Mesendoderm (in vitro differentiated cells): ENCODE results near the gene CDC16.

Experiments
- DNase-seq: peaks from one replicate; pipeline ENCODE4 v3.0.0; 2013
- H2AK5ac ChIP-seq: 2 replicates; pipeline ENCODE4 v1.6.1; 2013; ENCODE audit warnings: low read length, inconsistent platforms
- H2BK120ac ChIP-seq: 2 replicates; pipeline ENCODE4 v1.6.1; 2013; ENCODE audit warnings: low read depth, mild to moderate bottlenecking, low read length, moderate library complexity, mixed read lengths
- H2BK15ac ChIP-seq: replicated peaks from 2 replicates; pipeline ENCODE4 v1.6.1; 2013; ENCODE audit warnings: low read depth, mild to moderate bottlenecking, moderate library complexity
- H2BK5ac ChIP-seq: 2 replicates; pipeline ENCODE4 v1.6.1; 2013; ENCODE audit warnings: low read length, inconsistent platforms
- H3K18ac ChIP-seq: 2 replicates; pipeline ENCODE4 v1.6.1; 2013; ENCODE audit warnings: mild to moderate bottlenecking, low read length, mixed read lengths
- H3K23ac ChIP-seq: one replicate; pipeline ENCODE4 v1.6.1; 2013; ENCODE audit warnings: low read length
- H3K27ac ChIP-seq: 2 replicates; pipeline ENCODE4 v1.5.1; 2013; ENCODE audit warnings: low read depth, mild to moderate bottlenecking, inconsistent platforms, low read length, moderate library complexity
- H3K27me3 ChIP-seq: 2 replicates; pipeline ENCODE4 v1.6.1; 2013; ENCODE audit warnings: low read length, control low read depth, mild to moderate bottlenecking, inconsistent platforms; ENCODE audit not compliant: insufficient read depth, poor library complexity
- H3K36me3 ChIP-seq: 2 replicates; pipeline ENCODE4 v1.6.1; 2013; ENCODE audit warnings: low read length, inconsistent platforms; ENCODE audit not compliant: control insufficient read depth, insufficient read depth
- H3K4ac ChIP-seq: one replicate; pipeline ENCODE4 v1.6.1; 2013; ENCODE audit warnings: low read depth, mild to moderate bottlenecking, low read length, moderate library complexity
- H3K4me1 ChIP-seq: 2 replicates; pipeline ENCODE4 v1.6.1; 2013; ENCODE audit warnings: low read depth, low read length, inconsistent platforms; ENCODE audit not compliant: control insufficient read depth
- H3K4me2 ChIP-seq: 2 replicates; pipeline ENCODE4 v1.6.1; 2013; ENCODE audit warnings: low read length
- H3K4me3 ChIP-seq: 2 replicates; pipeline ENCODE4 v1.5.1; 2013; ENCODE audit warnings: mild to moderate bottlenecking, low read length
- H3K56ac ChIP-seq: one replicate; pipeline ENCODE4 v1.6.1; 2013; ENCODE audit warnings: low read length
- H3K79me1 ChIP-seq: 2 replicates; pipeline ENCODE4 v1.6.1; 2013; ENCODE audit warnings: low read length, inconsistent platforms
- H3K79me2 ChIP-seq: 2 replicates; pipeline ENCODE4 v1.6.1; 2013; ENCODE audit warnings: mild to moderate bottlenecking, low read length; ENCODE audit not compliant: control insufficient read depth, insufficient read depth
- H3K9ac ChIP-seq: 2 replicates; pipeline ENCODE4 v1.6.1; 2013; ENCODE audit warnings: low read length, inconsistent platforms
- H4K5ac ChIP-seq: one replicate; pipeline ENCODE4 v1.6.1; 2013; ENCODE audit warnings: low read length
- H4K8ac ChIP-seq: one replicate; pipeline ENCODE4 v1.6.1; 2013; ENCODE audit warnings: low read depth, mild to moderate bottlenecking, control low read depth, low read length, moderate library complexity
- WGBS: extraction: QIAGEN DNeasy Blood & Tissue Kit; methylation state at CpG from one replicate; pipeline ENCODE4 v1.1.7; 2013; ENCODE audit warnings: low lambda C conversion rate, missing lambda C conversion rate; ENCODE audit not compliant: insufficient coverage; ENCODE audit errors: extremely low coverage; 5-methylcytosine and 5-hydroxymethylcytosine counted together

The CDC16 gene

GRCh38 chr13:114309086-114309485, 74.4 kb downstream of the CDC16 start:
- H3K9ac ChIP-seq = no peak overlapping the region
- no peak overlapping the region for H4K8ac ChIP-seq
- H3K27ac ChIP-seq = no peak overlapping the region
- H3K18ac ChIP-seq = no peak overlapping the region
- no peak overlapping the region for H2BK5ac ChIP-seq
- DNase-seq = no peak
- H3K56ac ChIP-seq = no peak overlapping the region
- H2AK5ac ChIP-seq = no peak overlapping the region
- no peaks in the 10 kb centered on the region for H3K79me2 ChIP-seq
- no peak overlapping the region for H2BK15ac ChIP-seq
- H3K27me3 ChIP-seq = no peaks in the 10 kb centered on the region
- peaks cover 3% of the 10 kb centered on the region for H3K4me1 ChIP-seq
- H3K23ac ChIP-seq = no peak overlapping the region
- H3K4ac ChIP-seq = no peak overlapping the region
- H3K4me3 ChIP-seq = no peak overlapping the region
- no peak overlapping the region for H3K4me2 ChIP-seq
- H2BK120ac ChIP-seq = no peak overlapping the region
- no CpG with 5 or more reads among the region's 2 CpGs for WGBS
- no peak overlapping the region for H4K5ac ChIP-seq
- no peaks in the 10 kb centered on the region for H3K36me3 ChIP-seq
- H3K79me1 ChIP-seq = no peaks in the 10 kb centered on the region

GRCh38 chr13:114309806-114310410, 75.2 kb downstream of the CDC16 start:
- no peak overlapping the region for H2BK5ac ChIP-seq
- no peak overlapping the region for H2BK15ac ChIP-seq
- no peak overlapping the region for H3K4ac ChIP-seq
- H2AK5ac ChIP-seq = no peak overlapping the region
- no peak overlapping the region for H3K9ac ChIP-seq
- H3K79me2 ChIP-seq = peaks cover 3% of the 10 kb centered on the region
- no peak overlapping the region for H3K56ac ChIP-seq
- H3K4me3 ChIP-seq = no peak overlapping the region
- H3K23ac ChIP-seq = no peak overlapping the region
- no peak overlapping the region for H3K18ac ChIP-seq
- no CpG with 5 or more reads among the region's 6 CpGs for WGBS
- H3K79me1 ChIP-seq = peaks cover under 1% of the 10 kb centered on the region
- no peak overlapping the region for H4K5ac ChIP-seq
- no peak overlapping the region for H4K8ac ChIP-seq
- no peak overlapping the region for H3K27ac ChIP-seq
- H3K4me2 ChIP-seq = no peak overlapping the region
- DNase-seq = no peak
- no peaks in the 10 kb centered on the region for H3K36me3 ChIP-seq
- H2BK120ac ChIP-seq = no peak overlapping the region
- no peaks in the 10 kb centered on the region for H3K27me3 ChIP-seq
- peaks cover 3% of the 10 kb centered on the region for H3K4me1 ChIP-seq

GRCh38 chr13:114310956-114311355, 76.3 kb downstream of the CDC16 start:
- DNase-seq = no peak
- H3K4me3 ChIP-seq = no peak overlapping the region
- H4K8ac ChIP-seq = no peak overlapping the region
- no peak overlapping the region for H4K5ac ChIP-seq
- no peak overlapping the region for H3K4me2 ChIP-seq
- no peak overlapping the region for H2BK15ac ChIP-seq
- no peak overlapping the region for H3K56ac ChIP-seq
- H3K9ac ChIP-seq = no peak overlapping the region
- no peak overlapping the region for H2AK5ac ChIP-seq
- H3K27me3 ChIP-seq = no peaks in the 10 kb centered on the region
- WGBS = no CpG with 5 or more reads among the region's 5 CpGs
- no peak overlapping the region for H3K18ac ChIP-seq
- H2BK120ac ChIP-seq = no peak overlapping the region
- no peak overlapping the region for H3K27ac ChIP-seq
- no peak overlapping the region for H2BK5ac ChIP-seq
- H3K36me3 ChIP-seq = no peaks in the 10 kb centered on the region
- H3K4me1 ChIP-seq = peaks cover 4% of the 10 kb centered on the region
- peaks cover 4% of the 10 kb centered on the region for H3K79me1 ChIP-seq
- H3K23ac ChIP-seq = no peak overlapping the region
- H3K79me2 ChIP-seq = peaks cover 12% of the 10 kb centered on the region
- H3K4ac ChIP-seq = no peak overlapping the region

- H3K56ac ChIP-seq = no peak overlapping the region
- H2BK15ac ChIP-seq = no peak overlapping the region
- no peak overlapping the region for H3K23ac ChIP-seq
- H4K5ac ChIP-seq = no peak overlapping the region
- H3K4ac ChIP-seq = no peak overlapping the region
- H3K79me2 ChIP-seq = peaks cover 12% of the 10 kb centered on the region
- DNase-seq = no peak
- H3K4me2 ChIP-seq = no peak overlapping the region
- no peak overlapping the region for H3K27ac ChIP-seq
- no peak overlapping the region for H2AK5ac ChIP-seq
- H3K4me1 ChIP-seq = peaks cover 4% of the 10 kb centered on the region
- no peak overlapping the region for H3K18ac ChIP-seq
- no peak overlapping the region for H3K4me3 ChIP-seq
- H4K8ac ChIP-seq = no peak overlapping the region
- no peaks in the 10 kb centered on the region for H3K27me3 ChIP-seq
- H3K79me1 ChIP-seq = peaks cover 4% of the 10 kb centered on the region
- H3K36me3 ChIP-seq = no peaks in the 10 kb centered on the region
- no peak overlapping the region for H3K9ac ChIP-seq
- no peak overlapping the region for H2BK5ac ChIP-seq
- no peak overlapping the region for H2BK120ac ChIP-seq
Observed at GRCh38 chr13:114311387-114311786, 76.7 kb downstream of the CDC16 start.

- H2AK5ac ChIP-seq = no peak overlapping the region
- H4K5ac ChIP-seq = no peak overlapping the region
- H3K4me1 ChIP-seq = peaks cover 4% of the 10 kb centered on the region
- no CpG with 5 or more reads among the region's 2 CpGs for WGBS
- H3K4ac ChIP-seq = no peak overlapping the region
- no peak overlapping the region for H3K4me2 ChIP-seq
- no peak overlapping the region for H3K23ac ChIP-seq
- H4K8ac ChIP-seq = no peak overlapping the region
- no peak overlapping the region for H2BK120ac ChIP-seq
- DNase-seq = no peak
- no peak overlapping the region for H3K9ac ChIP-seq
- H2BK5ac ChIP-seq = no peak overlapping the region
- peaks cover 4% of the 10 kb centered on the region for H3K79me1 ChIP-seq
- no peak overlapping the region for H3K4me3 ChIP-seq
- no peak overlapping the region for H3K56ac ChIP-seq
- no peak overlapping the region for H3K27ac ChIP-seq
- peaks cover 12% of the 10 kb centered on the region for H3K79me2 ChIP-seq
- no peaks in the 10 kb centered on the region for H3K36me3 ChIP-seq
- H2BK15ac ChIP-seq = no peak overlapping the region
- H3K27me3 ChIP-seq = no peaks in the 10 kb centered on the region
- H3K18ac ChIP-seq = no peak overlapping the region
Observed at GRCh38 chr13:114311908-114312307, 77.2 kb downstream of the CDC16 start.
